HG02642 (cell line): ENCODE data around the gene MICAL3.
A peak's percentile ranks its signal among the peaks of the same experiment; 100 is the strongest.
"Not testable (repeated sequence)": the region's sequence is repeated elsewhere in the genome, so short reads cannot be mapped to it uniquely, and the experiment has no call there.

Experiments
- ATAC-seq: cut with Tn5 transposase; IDR thresholded peaks from one replicate; pipeline ENCODE4 v1.9.1; 2021; ENCODE audit warnings: mild to moderate bottlenecking; ENCODE audit not compliant: unreplicated experiment, poor library complexity

The MICAL3 gene

DNA sequence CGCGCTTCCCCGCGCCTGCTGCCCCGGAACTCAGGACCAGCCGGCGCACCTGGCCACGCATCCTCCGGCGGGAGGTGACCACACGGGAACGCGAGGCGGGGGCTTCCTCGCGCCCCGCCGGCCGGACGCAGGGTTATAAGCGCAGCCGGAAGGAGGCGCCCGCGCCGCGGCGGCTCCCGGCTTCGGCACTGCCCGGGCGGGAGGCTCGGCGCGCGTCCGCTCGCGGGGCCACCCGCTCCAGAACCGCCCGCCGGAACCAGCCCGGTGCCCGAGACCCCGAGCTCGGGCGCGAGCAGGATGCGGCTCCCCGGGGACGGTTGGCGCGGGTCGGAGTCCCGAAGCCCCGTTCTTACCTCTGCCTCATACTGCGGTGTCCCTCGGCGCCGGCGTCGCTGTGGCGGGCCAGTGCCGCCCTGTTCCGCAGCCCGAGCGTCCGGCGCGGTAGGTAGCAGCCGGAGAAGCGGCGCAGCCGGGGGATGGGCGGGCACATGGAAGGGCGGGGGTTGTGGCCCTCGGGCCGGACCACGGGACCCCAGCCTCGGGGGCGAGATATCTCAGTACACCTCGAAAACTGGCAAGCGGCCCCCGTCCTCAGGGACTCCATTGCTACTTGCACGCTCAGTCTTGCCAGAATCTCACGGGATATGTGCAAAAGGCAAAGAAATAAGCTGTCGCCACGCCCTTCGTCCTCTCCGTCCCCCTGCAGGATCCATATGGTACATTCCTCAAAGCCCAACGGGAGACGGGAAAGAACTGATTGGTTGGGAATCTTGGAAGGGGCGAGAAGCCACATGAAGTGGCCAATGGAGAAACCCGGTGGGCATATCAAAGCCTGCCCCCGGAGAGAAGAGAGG, 23.1 kb downstream of the MICAL3 start:
- ATAC-seq, result peak; percentile 36

DNA sequence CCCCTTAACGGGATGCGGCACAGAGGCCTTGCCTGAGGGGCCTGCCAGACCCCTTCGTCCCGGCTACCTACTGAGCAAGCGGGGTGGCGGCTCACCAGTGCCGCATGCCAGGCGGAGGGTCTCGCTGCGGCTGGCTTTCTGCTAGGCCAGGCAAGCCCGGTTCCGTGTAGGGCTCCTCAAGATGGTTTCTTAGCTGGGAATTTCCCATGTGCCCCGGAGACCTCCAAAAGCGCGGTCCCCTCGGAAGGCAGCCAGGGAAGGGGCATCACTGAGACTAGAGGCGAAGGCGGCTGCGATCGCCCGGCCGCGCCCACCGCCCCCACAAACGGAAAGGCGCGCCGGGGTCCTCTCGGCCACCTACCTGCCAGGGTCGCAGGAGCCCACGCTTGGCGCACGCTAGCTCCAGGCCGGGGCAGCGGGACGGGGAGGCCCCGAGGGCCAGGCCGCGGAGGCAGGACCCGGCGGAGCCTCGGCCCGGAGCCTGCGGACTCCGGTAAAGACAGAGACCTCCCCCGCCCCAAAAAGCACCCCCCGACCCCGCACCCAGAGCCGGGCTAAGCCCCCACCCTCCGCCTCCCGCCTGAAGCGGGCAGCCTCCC, 23.8 kb downstream of the MICAL3 start:
- no peak for ATAC-seq

DNA sequence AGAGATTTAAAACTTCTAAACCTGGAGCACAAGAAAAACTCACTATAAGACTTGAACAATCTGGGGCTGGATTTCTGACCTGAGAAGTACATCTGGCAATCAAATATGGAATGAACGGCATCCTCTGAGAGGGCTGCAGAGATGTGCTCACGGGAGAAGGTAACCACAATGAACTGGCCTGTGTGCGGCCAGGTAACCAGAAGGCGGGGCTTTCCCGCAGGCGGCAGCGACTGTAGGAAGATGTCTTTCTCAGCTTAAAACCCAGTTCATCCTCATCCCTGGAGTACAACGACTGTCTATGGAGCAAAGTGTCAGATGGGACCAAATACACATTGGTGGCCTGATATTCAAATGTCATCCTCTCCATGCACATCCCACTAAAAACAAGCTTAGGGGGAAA, 24.5 kb downstream of the MICAL3 start:
- ATAC-seq, result no peak

DNA sequence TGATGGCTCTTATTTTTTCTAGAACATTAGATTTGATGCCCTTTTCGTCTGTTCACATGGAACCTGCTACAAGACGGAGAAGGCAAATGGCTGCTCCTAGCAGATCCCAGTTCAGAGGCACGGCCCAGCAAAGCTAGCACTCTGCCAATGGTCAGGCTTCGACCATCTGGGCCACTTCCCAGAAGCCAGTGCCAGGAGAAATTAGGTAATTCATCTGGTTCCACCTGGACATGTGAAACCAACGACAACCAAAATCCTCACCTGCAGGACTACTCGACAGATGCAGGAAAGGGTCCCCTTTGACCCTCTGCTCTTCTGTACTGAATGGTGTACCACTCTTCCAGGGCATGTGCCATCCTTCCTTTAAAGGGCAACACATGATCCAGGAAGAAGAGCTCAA, 25.4 kb downstream of the MICAL3 start:
- no peak for ATAC-seq

DNA sequence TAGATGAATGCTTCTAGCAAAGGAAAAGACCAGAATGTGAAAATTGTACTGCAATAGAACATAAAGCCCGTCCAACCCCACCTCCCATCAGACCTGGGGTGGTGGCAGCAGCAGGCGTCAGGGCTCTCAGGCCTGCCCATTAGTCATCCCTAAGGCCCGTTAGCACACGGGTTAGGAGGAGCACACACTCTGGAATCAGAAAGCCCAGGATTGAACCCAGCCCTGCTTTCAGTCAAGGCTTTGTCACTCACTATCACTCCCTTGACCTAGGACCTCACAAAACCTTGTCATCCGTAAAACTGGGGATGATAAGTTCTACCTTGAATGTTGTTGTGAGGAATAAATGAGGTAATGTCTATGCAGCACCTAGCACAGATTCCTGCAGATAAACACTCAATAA, 26.9 kb downstream of the MICAL3 start:
- ATAC-seq, result no peak

DNA sequence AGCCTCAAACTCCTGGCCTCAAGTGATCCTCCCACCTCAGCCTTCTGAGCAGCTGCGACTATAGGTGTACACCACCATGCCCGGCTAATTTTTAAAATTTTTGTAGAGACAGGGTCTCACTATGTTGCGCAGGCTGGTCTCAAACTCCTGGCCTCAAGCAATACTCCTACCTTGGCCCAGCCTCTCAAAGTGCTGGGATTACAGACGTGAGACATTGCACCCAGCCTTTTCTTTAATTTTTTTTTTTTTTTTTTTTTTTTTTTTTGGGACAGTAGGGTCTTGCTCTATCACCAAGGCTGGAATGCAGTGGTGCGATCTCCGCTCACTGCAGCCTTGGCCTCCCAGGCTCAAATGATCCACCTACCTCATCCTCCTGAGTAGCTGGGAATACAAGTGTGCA, 29.1 kb downstream of the MICAL3 start:
- ATAC-seq, result not testable (repeated sequence)

DNA sequence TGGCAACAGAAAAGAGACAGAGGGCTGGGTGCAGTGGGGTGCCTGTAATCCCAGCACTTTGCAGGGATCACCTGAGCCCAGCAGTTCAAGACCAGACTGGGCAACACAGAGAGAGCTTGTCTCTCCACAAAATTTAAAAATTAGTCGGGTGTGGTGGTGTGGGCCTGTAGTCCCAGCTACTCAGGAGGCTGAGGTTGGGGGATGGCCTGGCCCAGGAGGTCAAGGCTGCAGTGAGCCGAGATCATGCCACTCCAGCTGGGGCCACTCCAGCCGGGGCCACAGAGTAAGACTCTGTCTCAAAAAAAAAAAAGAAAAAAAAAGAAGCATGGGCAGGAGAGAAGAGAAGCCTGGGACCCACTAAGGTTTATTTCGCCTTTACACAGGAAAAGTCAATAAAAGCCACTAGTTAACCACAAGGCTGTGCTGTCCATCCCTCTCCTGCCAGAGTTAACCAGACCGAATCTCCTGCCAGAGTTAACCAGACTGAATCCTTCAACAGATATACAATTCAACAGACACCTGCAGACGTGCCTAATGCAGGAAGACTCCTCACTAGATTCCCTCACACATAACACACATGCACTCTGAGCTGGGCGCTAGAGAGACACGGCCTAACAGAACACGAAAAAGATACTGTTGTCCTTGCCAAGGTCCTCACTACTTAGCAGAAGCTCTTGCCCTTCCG, 29.8 kb downstream of the MICAL3 start:
- no peak for ATAC-seq

DNA sequence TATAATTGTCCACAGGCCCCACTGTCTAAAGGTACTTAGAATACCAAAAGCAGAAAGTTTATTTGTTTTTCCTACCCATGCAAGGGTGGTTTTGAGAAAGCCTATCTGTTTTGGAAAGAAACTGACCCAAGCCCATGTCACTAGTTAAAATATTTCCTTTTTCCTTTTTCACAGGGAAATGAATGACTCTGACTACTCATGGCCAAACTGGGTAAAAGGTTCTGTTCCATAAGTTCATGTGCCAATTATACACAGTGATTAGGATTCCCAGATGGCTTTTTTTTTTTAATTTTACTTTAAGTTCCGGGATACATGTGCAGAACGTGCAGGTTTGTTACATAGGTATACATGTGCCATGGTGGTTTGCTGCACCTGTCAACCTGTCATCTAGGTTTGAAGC, 31.4 kb downstream of the MICAL3 start:
- not testable (repeated sequence) for ATAC-seq

DNA sequence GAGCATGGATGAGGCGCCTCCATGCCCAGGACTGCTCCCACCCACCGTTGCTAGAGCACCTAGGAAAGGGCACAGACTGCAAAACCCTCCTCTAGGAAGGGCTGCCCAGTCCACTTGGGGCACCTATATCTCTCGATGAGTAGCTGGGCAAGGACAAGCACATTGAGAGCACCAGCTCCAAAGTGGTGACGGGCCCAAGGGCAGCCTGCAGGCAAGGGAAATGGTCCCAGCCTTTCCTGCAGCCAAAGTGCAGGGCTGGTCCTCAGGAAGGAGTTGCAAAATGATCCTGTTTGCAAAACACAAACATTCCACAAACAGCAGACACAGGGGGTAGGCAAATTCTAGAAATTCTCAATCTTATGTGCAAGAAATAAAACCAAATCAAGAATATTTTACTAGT, 32.4 kb downstream of the MICAL3 start:
- not testable (repeated sequence) for ATAC-seq

DNA sequence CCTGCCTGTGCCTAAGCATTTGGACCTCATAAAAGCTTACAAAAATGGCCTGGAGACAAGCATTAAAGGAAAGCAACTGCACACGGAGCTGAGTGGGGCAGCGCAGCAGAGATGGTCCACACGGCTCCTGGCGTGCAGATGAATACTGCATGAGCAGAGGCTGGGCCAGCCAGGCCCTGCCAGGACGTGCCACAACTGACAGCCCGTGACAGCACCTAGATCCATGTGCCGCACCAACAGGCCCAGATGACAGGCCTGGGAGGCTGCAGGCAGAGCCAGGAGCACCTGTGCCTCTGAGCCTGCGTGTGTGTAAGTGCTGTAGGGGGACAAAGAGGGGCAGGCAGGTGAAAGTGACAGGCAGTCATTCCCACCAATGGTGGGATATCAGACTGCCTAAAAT, 33.4 kb downstream of the MICAL3 start:
- ATAC-seq, result no peak

DNA sequence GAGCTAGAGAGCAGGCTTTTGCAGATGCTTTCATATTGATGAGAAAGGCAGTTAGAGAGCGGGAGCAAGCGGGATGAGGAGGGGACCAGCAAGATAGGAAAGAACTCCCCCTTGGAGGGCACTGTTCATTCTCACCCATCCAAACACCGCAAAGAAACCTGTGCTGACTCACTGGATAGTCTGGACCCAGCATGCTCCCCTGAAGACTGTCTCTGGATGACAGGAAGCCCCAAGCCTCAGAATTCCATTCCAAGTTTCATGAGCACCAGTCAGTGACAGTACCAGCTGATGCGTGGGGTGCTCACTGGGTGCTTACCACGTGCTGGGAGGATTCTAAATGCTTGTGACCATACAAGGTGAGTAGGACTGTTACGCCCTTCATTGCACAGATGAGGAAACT, 34.2 kb downstream of the MICAL3 start:
- no peak for ATAC-seq

DNA sequence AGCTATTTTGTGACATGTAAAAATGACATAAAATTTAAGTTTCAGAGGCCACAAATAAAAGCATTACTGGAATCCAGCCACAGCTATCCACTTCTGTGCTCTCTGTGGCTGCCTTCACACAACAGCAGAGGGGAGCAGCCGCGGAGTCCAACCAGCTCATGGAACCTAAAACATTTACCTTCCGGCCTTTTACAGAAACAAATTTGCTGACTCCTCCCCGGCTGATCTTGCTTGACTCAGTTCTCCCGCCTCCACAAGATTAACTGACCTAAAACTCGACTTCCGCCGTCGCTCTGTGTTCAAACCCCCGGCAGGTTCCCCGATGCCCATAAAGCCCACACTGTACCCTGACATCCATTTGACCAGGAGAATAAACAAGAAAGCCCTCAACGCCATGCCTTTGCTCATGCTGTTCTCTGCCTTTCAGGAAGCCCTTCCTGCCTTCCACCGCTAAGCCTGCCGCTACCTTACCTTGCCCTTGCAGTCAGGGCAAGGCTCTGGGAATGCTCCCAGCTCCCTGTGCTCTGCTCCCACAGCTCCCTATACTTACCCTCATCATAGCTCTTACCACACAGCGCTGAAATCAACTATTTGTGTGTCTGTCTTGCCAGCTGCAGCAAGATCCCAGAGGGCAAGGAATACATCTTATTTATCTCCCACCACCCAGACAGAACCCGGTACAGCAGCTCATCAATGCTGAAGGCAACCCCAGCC, 35.4 kb downstream of the MICAL3 start:
- no peak for ATAC-seq

DNA sequence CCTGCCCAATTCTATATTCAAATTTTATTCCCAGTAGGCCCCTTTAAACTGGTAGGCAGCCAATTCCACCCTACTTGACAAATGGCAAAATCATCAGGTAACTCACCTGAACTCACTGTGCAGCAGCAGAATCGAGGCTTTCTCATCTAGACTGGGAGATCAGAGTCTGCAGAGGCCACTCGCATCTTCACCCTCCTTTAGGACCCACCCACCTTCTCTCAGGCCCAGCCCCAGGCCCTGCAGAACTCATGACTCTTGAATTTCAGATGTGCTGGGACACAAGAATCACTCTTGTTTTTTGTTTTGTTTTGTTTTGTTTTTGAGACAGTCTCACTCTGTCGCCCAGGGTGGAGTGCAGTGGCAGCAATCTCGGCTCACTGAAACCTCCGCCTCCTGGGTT, 38.8 kb downstream of the MICAL3 start:
- no peak for ATAC-seq

DNA sequence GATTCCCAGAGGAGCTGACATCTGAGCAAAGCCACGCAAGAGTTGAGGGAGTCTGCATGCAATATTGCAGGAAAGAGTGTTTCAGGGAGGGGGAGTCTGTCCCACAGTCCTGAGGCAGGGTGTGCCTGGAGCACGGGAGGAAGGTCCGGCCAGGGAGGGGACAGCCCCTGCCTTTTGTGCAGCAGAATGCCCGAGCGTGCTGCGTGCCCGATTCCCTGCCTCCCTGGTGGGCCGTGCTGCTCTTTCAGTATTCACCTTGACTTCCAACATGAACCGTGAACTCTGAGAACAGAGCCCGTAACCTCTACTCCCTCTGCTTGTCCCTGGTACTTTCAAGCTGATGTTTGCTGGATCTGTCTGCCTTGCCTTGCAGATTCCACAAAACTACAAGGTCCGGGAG, 39.3 kb downstream of the MICAL3 start:
- not testable (repeated sequence) for ATAC-seq

DNA sequence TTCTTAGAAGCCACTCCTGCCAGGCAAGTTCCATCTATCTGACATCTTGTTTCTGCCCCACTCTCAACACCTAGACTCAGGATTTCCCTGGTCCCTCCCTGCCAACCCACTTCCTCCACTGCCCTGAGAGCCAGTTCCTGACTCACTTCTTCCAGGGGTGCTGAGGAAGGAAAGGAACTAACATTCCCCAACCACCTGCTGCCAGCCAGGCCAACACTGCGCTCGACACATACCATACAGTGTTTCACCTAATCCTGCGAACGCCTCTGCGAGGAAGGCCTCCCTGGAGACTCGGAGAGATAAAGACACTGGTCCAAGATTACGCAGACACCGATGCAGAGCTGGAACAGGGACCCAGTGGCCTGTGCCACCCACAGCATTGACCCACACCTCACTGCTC, 40.2 kb downstream of the MICAL3 start:
- ATAC-seq, result no peak

DNA sequence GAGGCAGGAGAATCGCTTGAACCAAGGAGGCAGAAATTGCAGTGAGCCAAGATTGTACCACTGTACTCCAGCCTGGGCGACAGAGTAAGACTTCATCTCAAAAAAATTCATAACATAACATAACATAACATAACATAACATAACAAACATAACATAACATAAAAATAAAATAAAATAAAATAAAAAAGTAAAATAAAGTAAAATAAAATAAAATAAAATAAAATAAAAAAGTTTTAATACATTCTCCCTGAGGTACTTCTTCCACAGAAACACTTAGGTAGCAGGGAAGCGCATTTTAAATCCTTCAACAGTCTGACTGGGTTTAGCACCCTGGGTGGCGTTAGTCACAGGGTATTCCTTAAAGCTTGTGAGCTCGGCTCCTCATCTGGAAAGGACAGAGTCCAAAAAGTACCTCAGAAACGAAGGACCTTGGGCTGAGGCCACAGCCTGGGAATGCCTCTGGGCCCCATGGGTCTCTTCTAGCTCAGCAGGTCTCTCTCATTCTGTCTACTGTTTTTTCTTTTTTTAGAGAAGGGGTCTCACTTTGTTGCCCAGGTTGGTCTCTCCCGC, 41.7 kb downstream of the MICAL3 start:
- ATAC-seq, result no peak

DNA sequence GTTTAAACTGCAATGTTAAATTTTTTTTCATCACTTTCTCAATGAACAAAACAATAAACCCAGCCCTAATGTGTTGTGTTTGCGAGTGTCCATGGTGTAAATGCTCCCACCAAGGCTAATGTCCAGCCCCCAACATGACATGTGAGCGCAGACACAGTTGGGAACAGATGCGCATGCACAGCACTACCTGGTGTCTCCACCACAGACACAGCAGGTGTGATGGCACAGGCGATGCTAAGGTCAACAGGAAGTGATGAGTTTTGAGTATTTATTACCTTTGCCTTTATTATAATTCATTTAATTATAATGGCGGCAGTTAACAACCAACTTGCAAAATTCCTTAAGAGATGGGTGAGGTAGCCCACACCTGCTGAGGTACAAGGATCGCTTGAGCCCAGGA, 42.9 kb downstream of the MICAL3 start:
- ATAC-seq, result no peak

DNA sequence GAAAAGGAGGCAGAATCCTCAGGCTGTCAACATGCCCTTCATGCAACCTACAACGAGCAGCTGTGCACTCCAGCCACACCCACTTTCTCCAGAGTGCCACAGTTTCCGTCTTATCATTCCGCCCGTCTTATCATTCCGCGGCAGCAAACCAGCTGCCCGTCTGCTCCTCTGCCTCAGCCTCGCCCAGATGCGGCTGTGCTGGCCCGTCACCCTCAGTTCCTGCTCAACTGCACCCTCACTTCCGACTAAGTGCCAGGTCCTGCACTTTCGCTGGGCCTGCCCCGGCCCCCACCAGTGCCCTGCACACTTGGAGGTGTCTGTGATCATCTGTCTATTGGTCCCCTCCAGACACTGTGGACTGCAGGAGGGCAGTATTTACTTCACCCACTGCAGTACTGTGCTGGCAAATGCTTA, 43.7 kb downstream of the MICAL3 start:
- no peak for ATAC-seq

DNA sequence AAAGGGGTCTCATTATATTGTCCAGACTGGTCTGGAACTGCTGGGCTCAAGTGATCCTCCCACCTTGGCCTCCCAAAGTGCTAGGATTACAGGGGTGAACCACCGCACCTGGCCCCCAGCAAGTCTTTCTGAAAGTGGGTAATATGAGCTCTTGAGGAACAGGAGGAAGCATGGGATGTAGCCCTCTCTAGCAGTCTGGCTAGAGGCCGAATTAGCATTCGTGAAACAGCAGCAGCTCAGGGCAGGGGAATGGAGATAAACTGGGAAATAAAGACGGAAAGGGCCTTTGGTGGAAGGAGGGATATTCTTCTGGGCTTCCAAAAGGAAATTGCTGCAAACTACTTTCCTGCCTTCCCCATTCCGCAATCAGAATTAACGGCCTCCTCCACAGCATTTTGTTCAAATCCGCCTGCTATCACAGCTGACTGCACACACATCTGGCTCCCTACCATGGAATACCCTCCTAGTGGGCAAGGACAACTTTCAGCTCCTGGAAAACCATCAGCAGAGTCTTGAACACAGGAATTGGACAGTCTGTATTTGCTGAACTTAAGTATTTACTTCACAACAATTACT, 44.3 kb downstream of the MICAL3 start:
- no peak for ATAC-seq

DNA sequence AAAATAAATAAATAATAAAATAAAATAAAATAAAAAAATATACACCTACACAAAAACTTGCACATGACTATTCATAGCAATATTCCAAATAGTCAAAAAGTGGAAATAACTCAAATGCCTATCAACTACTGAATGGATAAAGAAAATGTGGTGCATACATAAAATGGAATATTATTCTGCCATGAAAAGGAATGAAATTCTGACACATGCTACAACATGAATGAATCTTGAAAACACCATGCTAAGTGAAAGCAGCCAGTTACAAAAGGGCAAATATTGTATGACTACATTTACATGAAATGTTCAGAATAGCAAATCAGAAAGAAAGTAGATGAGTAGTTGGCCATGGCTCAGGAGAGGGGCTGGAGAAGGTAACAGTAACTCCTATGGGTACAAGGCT, 46.3 kb downstream of the MICAL3 start:
- ATAC-seq, result no peak
